ENCODE results near the gene CDC14B.

- TF ChIP-seq EZH2 (IDR thresholded peaks at IDR 0.05; ENCODE audit: borderline replicate concordance, low read depth, low read length, severe bottlenecking) (no peak), CTCF (IDR thresholded peaks at IDR 0.05; ENCODE audit: borderline replicate concordance, extremely low read depth, low read length, poor library complexity, severe bottlenecking) (no peak)
Observed at GRCh38 chr9:96667363-96667728, 47.7 kb upstream of the CDC14B start.
